Thyroid gland (tissue), 4 donors: ENCODE measurements around the gene OR6C1.
"Not testable (repeated sequence)": the region's sequence is repeated elsewhere in the genome, so short reads cannot be mapped to it uniquely, and the experiment has no call there.

Experiments used
- CTCF ChIP-seq, 6 experiments: fragments of 200-600 bp in 3 of 6; fragments of 450-650 bp in 3 of 6; sonication (generic) in 3 of 6; IDR thresholded peaks; one replicate each; pipeline ENCODE4 v1.5.1; 2016 to 2019; ENCODE audit warnings: antibody characterized with exemption in 6 of 6, mild to moderate bottlenecking in 2 of 6, inconsistent platforms in 1 of 6, moderate library complexity in 1 of 6
- POLR2A ChIP-seq, 2 donors: fragments of 450-650 bp; IDR thresholded peaks; one replicate each; pipeline ENCODE4 v1.6.1; 2017; ENCODE audit warnings: antibody characterized with exemption in 2 of 2, mild to moderate bottlenecking in 2 of 2, moderate library complexity in 1 of 2

GRCh38 chr12:55355338-55355737, 41.2 kb downstream of the OR6C1 start:
- TF ChIP-seq CTCF, POLR2A (IDR thresholded peaks at IDR 0.05): not testable (repeated sequence)
